Erythroblast (primary cell): Measurements from ENCODE around the gene CACNA1S.

Experiments used
- GATA1 ChIP-seq: IDR thresholded peaks from 2 replicates; pipeline ENCODE4 v1.6.1; 2011; ENCODE audit warnings: low read depth, mild to moderate bottlenecking, control low read depth, low read length, moderate library complexity
- POLR2A ChIP-seq: IDR thresholded peaks from 2 replicates; pipeline ENCODE4 v1.6.1; 2011; ENCODE audit warnings: mild to moderate bottlenecking, low read length

DNA sequence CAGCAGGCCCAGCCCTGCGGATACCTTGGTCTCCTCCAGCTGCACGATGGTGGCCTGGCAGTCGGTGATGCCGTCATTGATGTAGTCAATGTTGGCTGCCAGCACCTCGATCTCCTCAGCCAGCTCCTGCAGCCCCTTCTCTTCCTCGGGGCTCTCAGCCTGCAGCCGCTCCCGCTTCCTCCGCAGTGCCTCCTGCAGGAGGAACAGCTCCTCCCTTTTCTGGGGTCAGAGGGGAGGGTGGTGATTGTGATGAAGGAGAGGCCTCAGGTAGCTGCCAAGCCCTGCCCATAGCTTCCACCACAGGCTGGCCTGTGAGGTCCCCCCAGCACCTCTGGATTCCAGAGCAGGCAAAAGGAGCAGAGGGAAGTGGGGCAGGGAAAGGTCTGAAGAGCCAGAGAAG is 122.1 kb downstream of the CACNA1S start:
- TF ChIP-seq POLR2A (no peak), GATA1 (no peak)
